ENCODE data around the gene OTULIN.

- TF ChIP-seq, protein P1, sequence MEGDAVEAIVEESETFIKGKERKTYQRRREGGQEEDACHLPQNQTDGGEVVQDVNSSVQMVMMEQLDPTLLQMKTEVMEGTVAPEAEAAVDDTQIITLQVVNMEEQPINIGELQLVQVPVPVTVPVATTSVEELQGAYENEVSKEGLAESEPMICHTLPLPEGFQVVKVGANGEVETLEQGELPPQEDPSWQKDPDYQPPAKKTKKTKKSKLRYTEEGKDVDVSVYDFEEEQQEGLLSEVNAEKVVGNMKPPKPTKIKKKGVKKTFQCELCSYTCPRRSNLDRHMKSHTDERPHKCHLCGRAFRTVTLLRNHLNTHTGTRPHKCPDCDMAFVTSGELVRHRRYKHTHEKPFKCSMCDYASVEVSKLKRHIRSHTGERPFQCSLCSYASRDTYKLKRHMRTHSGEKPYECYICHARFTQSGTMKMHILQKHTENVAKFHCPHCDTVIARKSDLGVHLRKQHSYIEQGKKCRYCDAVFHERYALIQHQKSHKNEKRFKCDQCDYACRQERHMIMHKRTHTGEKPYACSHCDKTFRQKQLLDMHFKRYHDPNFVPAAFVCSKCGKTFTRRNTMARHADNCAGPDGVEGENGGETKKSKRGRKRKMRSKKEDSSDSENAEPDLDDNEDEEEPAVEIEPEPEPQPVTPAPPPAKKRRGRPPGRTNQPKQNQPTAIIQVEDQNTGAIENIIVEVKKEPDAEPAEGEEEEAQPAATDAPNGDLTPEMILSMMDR (conservative IDR thresholded peaks at IDR 0.05; ENCODE audit: low read depth, low read length), result no peak
- no peak for TF ChIP-seq EZH2 (IDR thresholded peaks at IDR 0.05; ENCODE audit: borderline replicate concordance, low read depth, low read length, poor library complexity, severe bottlenecking)
Measured at GRCh38 chr5:14699807-14700400, 35.4 kb downstream of the OTULIN start.

Data from A673 (cell line).